Measurements from ENCODE around the gene COMMD4. TPM values are rescaled to one million over a fixed set of nuclear protein-coding genes. Genes with fewer than 3 reads are reported as not detected.
"Not testable (repeated sequence)": the region's sequence is repeated elsewhere in the genome, so short reads cannot be mapped to it uniquely, and the experiment has no call there.

The COMMD4 gene
- polyA plus RNA-seq, 3 donors: 41.1 to 63.1 (median 41.3) TPM

- H3K4me3 ChIP-seq (replicated peaks in 1 of 3; ENCODE audit: low read depth in 2 of 3, low read length in 3 of 3): no peak overlapping the region
- TF ChIP-seq CTCF (IDR thresholded peaks at IDR 0.05): no peak
- no peak overlapping the region for H2AFZ ChIP-seq (ENCODE audit: insufficient read depth, low read depth, low read length, poor library complexity, severe bottlenecking)
- H3K36me3 Mint-ChIP-seq: no peaks in the 10 kb centered on the region
- H3K9me3 Mint-ChIP-seq: no peaks in the 10 kb centered on the region
- no peak overlapping the region for H3K27ac ChIP-seq (ENCODE audit: low read depth in 1 of 2, low read length in 2 of 2)
- no peaks in the 10 kb centered on the region for H3K4me1 ChIP-seq (ENCODE audit: control insufficient read depth in 1 of 2, insufficient read depth in 2 of 2, low read length in 2 of 2)
- H3K4me3 Mint-ChIP-seq: no peak overlapping the region
- no peaks in the 10 kb centered on the region for H4K20me1 ChIP-seq (ENCODE audit: insufficient read depth, low read length)
- H3K9ac ChIP-seq (ENCODE audit: insufficient read depth, low read length, poor library complexity, severe bottlenecking): no peak overlapping the region
- H3K27me3 ChIP-seq (ENCODE audit: control insufficient read depth in 2 of 2, insufficient read depth in 2 of 2, low read length in 2 of 2): no peaks in the 10 kb centered on the region
- no peak overlapping the region for H3K4me2 ChIP-seq (replicated peaks; ENCODE audit: extremely low read depth, low read length, poor library complexity, severe bottlenecking)
- H3K36me3 ChIP-seq (replicated peaks in 1 of 2; ENCODE audit: control insufficient read depth in 1 of 2, insufficient read depth in 2 of 2, low read length in 2 of 2): no peaks in the 10 kb centered on the region
- H3K4me1 Mint-ChIP-seq: no peaks in the 10 kb centered on the region
- H3K79me2 ChIP-seq (ENCODE audit: insufficient read depth, low read length): no peaks in the 10 kb centered on the region
- intact Hi-C loops (cut with micrococcal nuclease): no loop called here
- peaks cover 0 to 10% (median 4%) of the 10 kb centered on the region in 3 donors for H3K27me3 Mint-ChIP-seq (ENCODE audit: low read depth in 3 of 3)
- no peaks in the 10 kb centered on the region for H3K9me3 ChIP-seq (replicated peaks in 1 of 2; ENCODE audit: control insufficient read depth in 1 of 2, insufficient read depth in 1 of 2, low read length in 2 of 2)
- DNase-seq: no peak
- no peak overlapping the region for H3K27ac Mint-ChIP-seq
- 76% methylated on average over 8 of the region's 10 CpGs for WGBS (ENCODE audit: insufficient coverage)
Measured at GRCh38 chr15:75328493-75329314, 7.2 kb upstream of the COMMD4 start.

- no peak overlapping the region for H3K4me3 ChIP-seq (replicated peaks in 1 of 3; ENCODE audit: low read depth in 2 of 3, low read length in 3 of 3)
- no peak for DNase-seq
Measured at GRCh38 chr15:75329571-75329970, 6.3 kb upstream of the COMMD4 start.

GRCh38 chr15:75332093-75332492 lies 3.8 kb upstream of the COMMD4 start:
- H4K20me1 ChIP-seq (ENCODE audit: insufficient read depth, low read length); H3K27me3 ChIP-seq (ENCODE audit: control insufficient read depth in 2 of 2, insufficient read depth in 2 of 2, low read length in 2 of 2); H3K9me3 ChIP-seq (replicated peaks in 1 of 2; ENCODE audit: control insufficient read depth in 1 of 2, insufficient read depth in 1 of 2, low read length in 2 of 2); H3K4me3 Mint-ChIP-seq; H3K27ac Mint-ChIP-seq; H3K27me3 Mint-ChIP-seq (ENCODE audit: low read depth in 3 of 3); H3K9ac ChIP-seq (ENCODE audit: insufficient read depth, low read length, poor library complexity, severe bottlenecking); H2AFZ ChIP-seq (ENCODE audit: insufficient read depth, low read depth, low read length, poor library complexity, severe bottlenecking); DNase-seq; H3K27ac ChIP-seq (ENCODE audit: low read depth in 1 of 2, low read length in 2 of 2); H3K4me3 ChIP-seq (replicated peaks in 1 of 3; ENCODE audit: low read depth in 2 of 3, low read length in 3 of 3); H3K79me2 ChIP-seq (ENCODE audit: insufficient read depth, low read length); intact Hi-C loops (cut with micrococcal nuclease); H3K9me3 Mint-ChIP-seq; H3K36me3 ChIP-seq (replicated peaks in 1 of 2; ENCODE audit: control insufficient read depth in 1 of 2, insufficient read depth in 2 of 2, low read length in 2 of 2); H3K4me2 ChIP-seq (replicated peaks; ENCODE audit: extremely low read depth, low read length, poor library complexity, severe bottlenecking); H3K36me3 Mint-ChIP-seq: not testable (repeated sequence)
- WGBS (ENCODE audit: insufficient coverage): 92% methylated on average over 5 of the region's 7 CpGs
- peaks cover 16% of the 10 kb centered on the region for H3K4me1 Mint-ChIP-seq
- peaks cover 12 to 16% of the 10 kb centered on the region in 2 donors for H3K4me1 ChIP-seq (ENCODE audit: control insufficient read depth in 1 of 2, insufficient read depth in 2 of 2, low read length in 2 of 2)

More at GRCh38 chr15:75329571-75329970, 6.3 kb upstream of the COMMD4 start:
- H3K27me3 Mint-ChIP-seq (ENCODE audit: low read depth in 3 of 3): peaks cover 0 to 10% (median 4%) of the 10 kb centered on the region in 3 donors
- Histone ChIP-seq H3K79me2 (ENCODE audit: insufficient read depth, low read length) (no peaks in the 10 kb centered on the region), H3K27ac (ENCODE audit: low read depth in 1 of 2, low read length in 2 of 2) (no peak overlapping the region), H3K4me2 (replicated peaks; ENCODE audit: extremely low read depth, low read length, poor library complexity, severe bottlenecking) (no peak overlapping the region), H3K4me1 (ENCODE audit: control insufficient read depth in 1 of 2, insufficient read depth in 2 of 2, low read length in 2 of 2) (no peaks in the 10 kb centered on the region), H3K9ac (ENCODE audit: insufficient read depth, low read length, poor library complexity, severe bottlenecking) (no peak overlapping the region), H4K20me1 (ENCODE audit: insufficient read depth, low read length) (no peaks in the 10 kb centered on the region), H3K36me3 (replicated peaks in 1 of 2; ENCODE audit: control insufficient read depth in 1 of 2, insufficient read depth in 2 of 2, low read length in 2 of 2) (no peaks in the 10 kb centered on the region), H2AFZ (ENCODE audit: insufficient read depth, low read depth, low read length, poor library complexity, severe bottlenecking) (no peak overlapping the region), H3K27me3 (ENCODE audit: control insufficient read depth in 2 of 2, insufficient read depth in 2 of 2, low read length in 2 of 2) (no peaks in the 10 kb centered on the region), H3K9me3 (replicated peaks in 1 of 2; ENCODE audit: control insufficient read depth in 1 of 2, insufficient read depth in 1 of 2, low read length in 2 of 2) (no peaks in the 10 kb centered on the region)
- H3K36me3 Mint-ChIP-seq: no peaks in the 10 kb centered on the region
- WGBS (ENCODE audit: insufficient coverage): 100% methylated on average over 2 of the region's 2 CpGs
- intact Hi-C loops (cut with micrococcal nuclease): no loop called here
- no peaks in the 10 kb centered on the region for H3K9me3 Mint-ChIP-seq
- H3K4me1 Mint-ChIP-seq: no peaks in the 10 kb centered on the region
- H3K27ac Mint-ChIP-seq: no peak overlapping the region
- TF ChIP-seq CTCF (IDR thresholded peaks at IDR 0.05): no peak
- H3K4me3 Mint-ChIP-seq: no peak overlapping the region
